Tibial nerve (tissue), 3 donors: ENCODE results near the gene APELA.
"Not testable (repeated sequence)": the region's sequence is repeated elsewhere in the genome, so short reads cannot be mapped to it uniquely, and the experiment has no call there.

Experiments used
- POLR2A ChIP-seq, 2 donors: fragments of 450-650 bp; IDR thresholded peaks; one replicate each; pipeline ENCODE4 v1.6.1; 2017; ENCODE audit warnings: antibody characterized with exemption in 2 of 2, mild to moderate bottlenecking in 2 of 2, moderate library complexity in 2 of 2
- TF ChIP-seq, protein P1 (sequence below), 5 experiments: fragments of 200-600 bp in 3 of 5; fragments of 450-650 bp in 2 of 5; sonication (generic) in 3 of 5; IDR thresholded peaks; one replicate each; pipeline ENCODE4 v1.5.1; 2016 to 2019; ENCODE audit warnings: antibody characterized with exemption in 5 of 5, mild to moderate bottlenecking in 3 of 5, moderate library complexity in 2 of 5

DNA sequence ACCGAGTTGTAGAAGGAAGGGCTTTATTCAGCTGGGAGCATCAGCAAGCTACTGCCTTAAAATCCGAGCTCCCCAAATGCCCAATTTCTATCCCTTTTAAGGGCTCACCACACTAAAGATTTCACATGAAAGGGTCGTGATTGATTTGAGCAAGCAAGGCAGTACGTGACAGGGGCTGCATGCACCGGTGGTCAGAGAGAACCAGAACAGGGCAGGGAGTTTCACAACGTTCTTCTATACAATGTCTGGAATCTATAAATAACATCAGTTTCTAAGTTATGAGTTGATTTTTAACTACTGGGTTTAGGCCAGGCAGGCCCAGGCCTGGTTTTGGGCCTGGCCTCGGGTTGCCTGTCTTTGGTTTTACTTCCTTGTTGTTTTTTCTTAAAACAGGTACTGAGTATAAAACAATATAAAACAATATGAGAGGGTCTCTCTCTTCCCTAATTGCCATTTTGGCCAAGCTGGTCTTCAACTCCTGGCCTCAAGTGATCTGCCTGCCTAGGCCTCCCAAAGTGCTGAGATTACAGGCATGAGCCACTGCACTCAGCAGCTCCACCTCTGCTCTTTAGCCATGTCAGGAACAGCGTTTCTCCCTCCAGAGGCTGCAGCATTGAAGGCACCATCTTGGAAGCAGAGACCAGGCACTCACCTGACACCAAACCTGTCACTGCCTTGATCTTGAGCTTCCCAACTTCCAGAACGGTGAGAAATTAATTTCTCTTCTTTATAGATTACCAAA, 59.1 kb downstream of the APELA start:
- TF ChIP-seq, protein P1, sequence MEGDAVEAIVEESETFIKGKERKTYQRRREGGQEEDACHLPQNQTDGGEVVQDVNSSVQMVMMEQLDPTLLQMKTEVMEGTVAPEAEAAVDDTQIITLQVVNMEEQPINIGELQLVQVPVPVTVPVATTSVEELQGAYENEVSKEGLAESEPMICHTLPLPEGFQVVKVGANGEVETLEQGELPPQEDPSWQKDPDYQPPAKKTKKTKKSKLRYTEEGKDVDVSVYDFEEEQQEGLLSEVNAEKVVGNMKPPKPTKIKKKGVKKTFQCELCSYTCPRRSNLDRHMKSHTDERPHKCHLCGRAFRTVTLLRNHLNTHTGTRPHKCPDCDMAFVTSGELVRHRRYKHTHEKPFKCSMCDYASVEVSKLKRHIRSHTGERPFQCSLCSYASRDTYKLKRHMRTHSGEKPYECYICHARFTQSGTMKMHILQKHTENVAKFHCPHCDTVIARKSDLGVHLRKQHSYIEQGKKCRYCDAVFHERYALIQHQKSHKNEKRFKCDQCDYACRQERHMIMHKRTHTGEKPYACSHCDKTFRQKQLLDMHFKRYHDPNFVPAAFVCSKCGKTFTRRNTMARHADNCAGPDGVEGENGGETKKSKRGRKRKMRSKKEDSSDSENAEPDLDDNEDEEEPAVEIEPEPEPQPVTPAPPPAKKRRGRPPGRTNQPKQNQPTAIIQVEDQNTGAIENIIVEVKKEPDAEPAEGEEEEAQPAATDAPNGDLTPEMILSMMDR (IDR thresholded peaks at IDR 0.05), result not testable (repeated sequence)
- not testable (repeated sequence) for TF ChIP-seq POLR2A (IDR thresholded peaks at IDR 0.05)
